Fibroblast of peridontal ligament (primary cell): ENCODE measurements around the gene CRISP2.
"Not testable (repeated sequence)": the region's sequence is repeated elsewhere in the genome, so short reads cannot be mapped to it uniquely, and the experiment has no call there.

Experiments used
- DNase-seq: peaks from one replicate; pipeline ENCODE4 v3.0.0-alpha.2; 2010; ENCODE audit errors: extremely low read depth

CRISP2 gene, protein sequence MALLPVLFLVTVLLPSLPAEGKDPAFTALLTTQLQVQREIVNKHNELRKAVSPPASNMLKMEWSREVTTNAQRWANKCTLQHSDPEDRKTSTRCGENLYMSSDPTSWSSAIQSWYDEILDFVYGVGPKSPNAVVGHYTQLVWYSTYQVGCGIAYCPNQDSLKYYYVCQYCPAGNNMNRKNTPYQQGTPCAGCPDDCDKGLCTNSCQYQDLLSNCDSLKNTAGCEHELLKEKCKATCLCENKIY

DNA sequence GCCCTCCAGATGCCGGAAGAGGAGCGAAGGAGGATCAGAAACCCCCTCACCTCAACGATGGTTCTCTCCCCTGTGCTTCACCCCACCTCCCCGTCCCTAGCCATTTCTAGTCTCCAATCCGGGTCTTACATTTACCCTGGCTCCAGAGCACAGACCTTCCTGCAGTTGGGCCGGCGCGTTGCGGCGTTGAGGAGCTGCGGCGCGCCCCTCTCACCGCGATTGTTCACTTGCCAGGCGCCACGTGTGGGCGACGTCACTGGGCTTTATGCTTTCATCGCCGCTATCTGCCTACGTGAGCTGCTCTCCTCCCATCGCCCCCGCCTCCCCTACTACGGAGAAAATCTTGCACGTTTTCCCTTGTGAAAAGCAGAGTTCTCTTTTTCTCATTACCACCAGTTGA is at the start of gene CRISP2:
TSS of gene CRISP2 (minus strand) at position 198 of the 400 bp plus-strand sequence. CDS start 4,347 bp downstream, outside the sequence.
- DNase-seq = no peak

DNA sequence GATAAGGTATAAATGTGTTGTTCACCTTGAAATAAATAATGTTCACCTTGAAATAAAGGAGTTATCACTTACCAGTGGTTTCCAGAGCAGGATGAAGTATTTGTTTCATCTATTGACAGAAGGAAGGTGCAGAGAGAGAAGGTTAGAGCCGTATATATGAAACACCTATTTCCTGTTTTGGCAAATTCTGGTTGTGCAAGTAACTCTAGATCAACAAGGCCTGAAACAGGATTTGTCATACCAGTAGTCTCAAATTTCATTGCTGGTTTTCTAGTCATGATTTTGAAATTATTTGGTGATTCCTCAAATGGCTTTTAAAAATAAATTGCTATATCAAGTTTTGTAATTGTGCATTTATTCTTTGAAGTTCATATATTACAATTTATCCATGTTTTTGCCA is 30.9 kb upstream of the CRISP2 start, which contains the start of gene CRISP3:
TSS of gene CRISP3 (minus strand) at position 130 of the 400 bp plus-strand sequence. CDS start at position 109, 21 bp downstream.
- no peak for DNase-seq

DNA sequence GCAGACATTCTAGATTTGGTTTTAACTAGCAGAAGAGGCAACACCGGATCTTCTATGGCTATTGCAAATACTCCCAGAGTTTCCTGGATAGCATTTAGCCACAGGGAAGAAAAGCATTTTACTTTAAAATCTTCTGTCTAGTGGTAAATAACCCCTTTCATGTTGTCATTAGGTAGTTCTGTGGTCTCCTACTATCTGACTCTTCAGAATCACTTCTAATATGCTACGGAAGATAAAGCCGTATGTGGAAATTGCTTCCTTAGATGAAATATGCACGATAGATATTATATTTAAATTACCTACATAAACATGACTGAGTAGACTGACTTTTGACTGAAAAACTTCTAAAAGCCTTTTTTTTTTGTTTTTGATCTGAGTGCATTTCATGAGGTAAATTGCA is 30.1 kb upstream of the CRISP2 start:
- DNase-seq = no peak

DNA sequence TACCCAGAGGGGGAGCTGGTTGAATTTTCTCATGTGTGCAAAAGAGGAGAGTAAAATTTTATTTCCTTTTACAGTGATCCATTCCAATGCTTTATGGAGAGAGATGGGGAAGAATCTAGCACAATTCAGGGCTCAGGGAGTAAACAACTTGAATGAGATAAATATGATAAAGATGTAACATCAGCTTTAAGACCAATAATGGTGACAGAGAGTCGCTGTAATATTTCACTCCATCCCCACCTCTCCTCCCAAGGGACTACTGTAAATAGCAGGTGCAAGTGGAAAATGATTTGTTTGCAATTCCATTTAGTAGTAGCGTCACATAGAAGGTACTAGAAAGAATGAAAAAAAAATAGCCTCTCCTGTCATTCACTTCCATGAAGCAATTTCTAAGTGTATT is 26.1 kb upstream of the CRISP2 start:
- no peak for DNase-seq

DNA sequence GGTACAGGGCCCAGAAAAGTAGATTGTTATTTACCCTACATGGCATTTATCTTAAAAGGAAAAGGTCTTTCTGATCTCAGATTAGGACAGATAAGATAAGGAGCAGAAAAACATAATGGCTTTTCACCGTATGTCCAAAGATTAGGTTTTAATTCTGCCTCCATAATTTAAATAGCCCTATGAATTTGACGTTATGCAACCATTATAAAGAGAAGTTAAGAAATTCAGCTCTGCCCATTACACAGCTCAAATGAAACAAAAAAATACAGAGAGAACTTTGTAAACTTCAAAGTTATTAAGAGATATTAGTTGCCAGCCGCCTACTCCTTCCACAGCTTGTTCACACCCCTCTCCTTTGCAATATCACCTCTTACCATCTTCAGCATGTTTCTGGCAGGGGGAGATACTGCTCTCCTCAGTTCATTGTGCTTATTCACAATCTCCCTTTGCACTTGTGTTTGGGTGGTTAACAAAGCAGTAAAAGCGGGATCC is 22.7 kb upstream of the CRISP2 start:
- DNase-seq = no peak

DNA sequence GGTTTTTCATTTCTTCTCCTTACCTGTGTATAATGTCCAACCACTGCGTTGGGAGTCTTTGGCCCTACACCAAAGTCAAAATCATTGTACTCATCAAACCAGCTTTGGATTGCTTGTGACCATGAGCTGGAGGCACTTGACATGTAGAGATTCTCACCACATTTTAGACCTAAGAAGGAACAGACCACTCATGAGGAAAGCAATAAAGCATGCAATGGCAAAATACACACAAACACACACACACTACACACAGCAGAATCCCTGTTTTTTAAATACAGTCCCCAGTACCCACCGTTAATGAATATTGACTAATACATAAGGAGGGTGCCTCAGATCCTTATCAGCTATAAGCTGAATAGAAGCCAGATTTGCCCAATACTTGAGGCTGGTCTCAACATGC is 20.3 kb upstream of the CRISP2 start:
- no peak for DNase-seq

DNA sequence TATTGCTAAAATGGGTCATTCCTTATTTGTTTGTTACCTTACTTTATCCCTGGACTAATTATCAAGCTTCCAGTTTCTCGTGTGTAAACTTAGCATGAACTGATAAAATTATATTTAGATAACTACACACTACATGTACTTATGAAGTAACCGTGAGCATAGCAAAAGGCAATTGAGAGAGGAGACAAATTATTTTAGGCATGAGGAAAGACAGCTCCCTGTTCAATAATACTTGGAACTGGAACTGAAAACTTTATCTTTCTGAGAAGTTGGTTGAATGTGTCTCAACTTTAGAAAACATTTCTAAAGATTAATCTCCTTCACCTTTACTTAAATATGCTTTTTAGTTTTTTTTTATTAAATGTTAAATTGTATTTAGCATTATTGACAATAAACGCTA is 19.4 kb upstream of the CRISP2 start:
- no peak for DNase-seq

DNA sequence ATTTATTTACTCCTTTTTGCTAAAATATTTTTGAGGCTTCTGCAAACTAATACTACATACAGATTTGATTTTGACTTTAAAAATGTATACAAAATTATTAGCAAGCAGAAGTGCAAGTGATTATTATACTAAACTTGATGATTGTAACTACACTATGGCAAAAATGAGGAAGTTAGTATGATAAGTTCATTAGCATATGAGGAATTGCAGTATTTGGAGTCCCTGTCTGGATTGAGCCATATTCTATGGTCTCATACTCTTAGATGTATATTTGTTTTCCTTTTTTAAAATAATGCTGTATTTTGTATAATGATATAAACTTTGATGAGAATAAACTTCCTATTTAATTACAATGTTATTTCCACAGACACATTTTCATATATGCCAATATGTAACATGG is 16.9 kb upstream of the CRISP2 start:
- DNase-seq = no peak

DNA sequence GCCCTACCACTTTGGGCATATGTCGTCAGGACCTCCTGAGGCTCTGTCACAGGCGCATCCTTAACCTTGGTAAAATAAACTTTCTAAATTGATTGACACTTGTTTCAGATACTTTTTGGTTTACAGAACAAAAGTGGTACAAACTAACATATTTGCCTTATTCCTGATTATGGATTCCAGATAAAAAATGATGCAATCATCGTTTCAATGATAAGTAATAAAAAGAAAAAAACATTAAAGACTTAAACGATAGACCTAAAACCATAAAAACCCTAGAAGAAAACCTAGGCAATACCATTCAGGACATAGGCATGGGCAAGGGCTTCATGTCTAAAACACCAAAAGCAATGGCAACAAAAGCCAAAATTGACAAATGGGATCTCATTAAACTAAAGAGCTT is 10.6 kb upstream of the CRISP2 start:
- not testable (repeated sequence) for DNase-seq

DNA sequence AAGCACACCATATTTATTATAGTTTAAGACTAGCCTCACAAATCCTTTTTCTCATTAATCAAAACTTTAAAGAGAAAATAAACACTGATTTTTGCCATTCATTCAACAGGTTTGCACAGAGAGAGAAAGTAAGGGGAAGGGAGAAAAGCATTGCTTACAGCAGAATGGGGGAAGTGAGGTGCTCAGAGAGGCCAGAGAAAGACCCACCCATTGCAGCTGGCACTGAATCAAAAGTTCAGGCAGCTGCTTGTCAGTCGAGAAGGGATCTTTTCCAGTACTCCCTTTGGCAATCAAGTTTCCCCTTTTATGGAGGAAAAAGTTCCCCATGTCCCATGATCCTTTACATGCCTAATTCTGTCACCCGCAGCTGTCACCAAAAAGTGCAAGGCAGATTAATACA is 8.0 kb upstream of the CRISP2 start:
- no peak for DNase-seq

DNA sequence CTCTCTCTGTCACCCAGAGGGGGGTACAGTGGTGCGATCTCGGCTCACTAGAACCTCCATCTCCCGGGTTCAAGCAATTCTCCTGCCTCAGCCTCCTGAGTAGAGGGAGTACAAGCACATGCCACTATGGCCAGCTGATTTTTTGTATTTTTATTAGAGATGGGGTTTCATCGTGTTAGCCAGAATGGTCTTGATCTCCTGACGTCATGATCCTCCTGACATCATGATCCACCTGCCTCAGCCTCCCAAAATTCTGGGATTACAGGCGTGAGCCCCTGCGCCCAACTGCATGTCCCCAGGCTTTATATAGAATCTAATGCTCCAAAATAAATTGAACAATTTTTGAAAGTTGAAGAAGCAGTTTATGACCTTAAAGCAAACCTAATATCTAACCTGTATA is 7.0 kb upstream of the CRISP2 start:
- DNase-seq = no peak

DNA sequence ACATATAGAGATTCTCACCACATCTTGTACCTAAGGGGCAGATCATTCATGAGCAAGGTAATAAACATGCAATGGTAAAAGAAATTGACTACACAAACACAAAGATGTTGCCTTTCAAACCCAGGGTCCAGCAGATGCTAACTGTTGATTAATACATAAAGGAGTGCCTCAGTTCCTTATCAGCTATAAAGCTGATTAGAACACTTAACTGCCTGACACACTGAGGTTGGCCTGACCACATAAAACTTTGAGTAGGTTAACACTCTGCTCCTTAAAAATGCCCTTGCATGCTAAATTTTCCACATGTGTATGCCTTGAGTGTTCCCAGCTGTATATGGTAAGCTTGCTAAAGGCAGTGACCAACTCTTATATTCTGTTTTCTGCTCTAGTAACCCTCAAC is 14.9 kb downstream of the CRISP2 start:
- DNase-seq = no peak

DNA sequence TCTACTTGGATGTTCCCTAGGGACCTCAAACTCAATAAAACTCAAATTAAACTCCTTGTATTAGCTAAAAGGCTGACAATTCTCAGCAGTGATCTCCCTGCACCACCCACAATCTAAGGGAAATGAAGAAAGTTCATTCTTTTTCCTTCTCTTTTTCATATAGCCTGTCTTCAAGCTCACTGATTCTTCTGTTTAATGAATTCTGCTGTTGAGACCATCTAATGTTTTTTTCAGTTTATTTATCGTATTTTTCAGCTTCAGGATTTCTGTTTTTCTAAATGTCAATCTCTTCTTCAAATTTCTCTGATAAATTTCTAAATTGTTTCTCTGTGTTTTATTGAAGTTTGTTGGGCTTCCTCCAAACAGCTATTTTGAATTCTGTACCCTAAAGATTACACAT is 19.8 kb downstream of the CRISP2 start:
- DNase-seq = no peak

DNA sequence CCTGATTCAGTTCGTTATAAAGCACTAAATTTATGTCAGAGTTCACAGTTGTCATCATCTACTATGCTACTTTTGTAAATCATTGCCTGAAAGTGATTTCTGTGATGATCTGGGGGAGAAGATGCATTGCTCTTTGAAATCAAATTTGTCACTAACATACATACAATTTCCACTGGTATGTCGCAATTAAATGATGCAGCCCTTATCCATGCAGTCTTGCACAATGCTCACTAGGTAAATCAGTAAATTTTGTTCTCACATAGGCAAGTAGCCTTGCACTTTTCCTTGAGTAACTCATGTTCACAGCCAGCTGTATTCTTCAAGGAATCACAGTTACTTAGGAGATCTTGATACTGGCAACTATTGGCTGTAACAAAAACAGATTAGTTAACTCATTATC is 20.8 kb downstream of the CRISP2 start:
- DNase-seq = no peak

DNA sequence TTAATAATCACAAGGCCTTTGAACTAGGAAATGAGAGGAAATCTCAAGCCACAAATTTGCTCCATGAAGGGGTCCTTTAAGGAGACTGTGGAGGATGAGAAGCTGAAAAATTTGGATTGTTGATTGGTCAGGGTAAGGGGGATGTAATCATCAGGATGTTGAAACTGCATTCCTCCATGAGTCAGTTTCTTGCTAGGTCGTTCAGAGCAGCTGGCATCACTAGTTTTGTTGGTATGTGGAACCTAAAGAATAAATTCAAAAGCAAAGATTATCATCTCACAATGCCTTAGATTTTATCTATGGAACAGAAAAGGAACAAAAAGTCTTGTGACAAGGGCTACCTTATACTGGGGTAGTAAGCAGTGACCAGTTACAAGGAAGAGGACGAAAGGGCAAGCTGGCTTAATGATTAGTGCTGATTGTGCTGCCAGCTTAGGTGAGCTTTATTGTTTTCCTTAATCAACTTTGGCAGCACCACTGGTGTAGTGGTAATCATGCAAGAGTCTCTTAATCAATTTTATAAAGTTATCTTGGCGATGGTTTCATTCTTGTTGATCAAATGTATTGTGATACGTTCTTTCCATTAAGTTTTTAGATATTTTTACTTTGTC is 36.6 kb downstream of the CRISP2 start:
- DNase-seq = no peak

DNA sequence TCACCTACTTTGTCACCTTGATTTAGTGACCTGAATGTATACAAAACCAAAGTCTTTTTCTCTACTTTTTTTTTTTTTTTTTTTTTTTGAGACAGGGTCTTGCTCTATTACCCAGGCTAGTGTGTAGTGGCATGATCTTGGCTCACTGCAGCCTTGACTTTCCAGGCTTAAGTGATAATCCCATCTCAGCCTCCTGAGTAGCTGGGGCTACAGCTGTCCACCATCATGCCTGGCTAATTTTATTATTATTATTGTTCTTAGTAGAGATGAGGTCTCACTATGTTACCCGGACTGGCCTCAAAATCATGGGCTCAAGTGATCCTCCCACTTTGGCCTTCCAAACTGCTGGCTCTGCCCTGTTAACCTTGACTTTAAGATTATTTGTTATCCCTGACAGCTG is 37.5 kb downstream of the CRISP2 start:
- no peak for DNase-seq

DNA sequence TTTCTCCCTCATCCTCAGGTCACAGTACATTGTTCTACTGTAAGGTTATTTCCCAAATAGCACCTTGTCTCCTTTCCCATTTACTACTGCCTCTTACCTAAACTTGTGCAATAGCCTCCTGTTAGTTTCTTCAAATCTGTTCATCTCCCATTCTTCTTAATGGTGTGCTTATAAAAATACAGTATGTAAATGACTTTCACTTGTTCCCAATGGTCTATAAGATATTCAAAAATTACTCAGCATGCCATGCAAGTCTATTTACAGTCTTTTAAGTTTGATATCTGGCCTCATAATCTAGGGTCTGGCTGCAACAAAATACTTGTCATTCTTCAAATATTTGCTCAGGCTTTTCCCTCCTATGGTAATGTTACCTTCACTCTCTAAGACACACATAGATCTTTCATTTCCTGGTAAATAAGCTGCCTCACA is 45.2 kb downstream of the CRISP2 start:
- DNase-seq = no peak

DNA sequence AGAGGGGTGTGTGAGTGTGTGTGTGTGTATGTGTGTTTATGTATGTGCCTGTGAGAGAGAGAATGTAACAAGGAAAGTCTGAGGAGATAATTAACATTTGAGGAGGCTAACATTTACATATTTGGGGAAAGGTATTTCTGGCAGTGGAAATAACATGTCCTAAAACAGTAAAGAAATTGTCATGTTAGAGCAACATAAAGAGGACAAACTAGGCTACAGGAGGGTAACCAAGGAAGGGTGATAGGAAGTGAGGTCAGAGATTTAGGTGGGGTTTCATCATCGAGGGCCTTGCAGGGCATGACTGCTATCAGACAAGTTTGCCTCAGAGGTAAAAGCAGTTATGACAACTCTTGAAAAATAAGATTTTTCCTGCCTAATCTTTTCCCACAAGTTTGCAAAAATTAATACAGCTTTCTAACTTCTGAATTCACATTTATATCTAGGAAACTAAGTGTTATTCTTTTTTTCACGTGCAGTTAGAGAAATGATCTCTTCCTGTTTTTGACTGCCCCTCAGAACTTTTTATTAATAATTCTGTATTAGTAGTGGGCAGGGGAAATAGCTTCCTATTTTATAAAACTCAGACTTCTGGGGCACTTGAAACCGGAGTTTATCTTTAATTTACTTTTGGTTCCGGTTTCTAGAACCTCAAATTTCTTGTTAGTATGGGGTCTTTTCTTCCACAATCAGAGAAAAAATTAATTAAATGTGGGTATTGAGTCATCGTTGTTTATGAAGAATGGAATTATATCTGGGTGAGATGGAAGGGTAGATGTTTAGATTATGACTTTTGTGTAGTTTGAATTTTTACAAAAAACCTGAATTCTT is 46.2 kb downstream of the CRISP2 start:
- no peak for DNase-seq

DNA sequence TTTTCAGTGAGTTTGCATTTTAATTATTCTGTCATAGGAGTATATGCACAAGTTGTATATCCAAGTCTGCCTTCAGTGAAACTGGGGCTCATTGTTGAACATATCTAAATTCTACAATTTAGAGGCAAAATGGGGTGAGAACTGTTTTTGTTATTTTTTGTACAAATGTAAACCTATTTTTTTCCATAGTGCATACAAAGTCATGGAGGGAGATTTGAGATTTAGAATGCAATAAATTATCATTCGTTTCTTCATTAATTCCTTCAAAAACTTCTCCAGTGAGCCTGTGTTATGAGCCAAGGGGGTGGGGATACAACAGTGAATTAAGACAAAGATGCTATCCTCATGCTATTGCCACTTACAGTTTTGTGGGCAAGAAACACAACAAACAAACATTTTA is 46.9 kb downstream of the CRISP2 start:
- DNase-seq = no peak

DNA sequence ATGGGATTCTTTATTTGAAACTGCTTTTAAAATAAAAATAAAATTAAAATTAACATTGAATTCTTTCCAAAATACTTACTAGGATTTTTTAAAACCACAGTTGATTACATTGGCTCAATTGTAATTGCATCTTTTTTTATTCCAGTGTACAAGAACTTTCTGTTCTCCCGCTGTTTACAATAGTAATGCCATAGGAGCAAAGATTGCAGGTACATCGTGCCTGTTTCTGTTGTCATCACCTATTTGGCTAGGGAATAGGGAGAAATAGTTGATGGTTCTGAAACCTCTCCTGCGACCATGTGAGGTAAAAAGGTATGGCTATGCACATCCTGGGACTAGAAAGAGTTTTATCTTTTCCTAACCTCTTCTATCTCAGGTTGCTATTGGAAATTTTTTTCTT is 48.5 kb downstream of the CRISP2 start:
- DNase-seq = no peak

DNA sequence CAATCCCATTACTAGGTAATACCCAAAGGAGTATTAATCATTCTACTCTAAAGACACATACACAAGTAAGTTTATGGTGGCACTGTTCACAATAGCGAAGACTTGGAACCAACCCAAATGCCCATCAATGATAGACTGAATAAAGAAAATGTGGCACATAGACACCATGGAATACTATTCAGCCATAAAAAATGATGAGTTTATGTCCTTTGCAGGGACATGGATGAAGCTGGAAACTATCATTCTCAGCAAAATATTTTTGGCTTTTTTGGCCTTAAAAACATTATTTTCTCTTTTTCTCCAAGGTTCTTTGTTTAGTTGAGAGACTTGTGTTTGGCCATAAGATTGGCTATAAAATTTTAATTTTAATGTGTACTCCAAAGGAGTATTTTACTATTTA is 49.3 kb downstream of the CRISP2 start:
- DNase-seq = not testable (repeated sequence)

DNA sequence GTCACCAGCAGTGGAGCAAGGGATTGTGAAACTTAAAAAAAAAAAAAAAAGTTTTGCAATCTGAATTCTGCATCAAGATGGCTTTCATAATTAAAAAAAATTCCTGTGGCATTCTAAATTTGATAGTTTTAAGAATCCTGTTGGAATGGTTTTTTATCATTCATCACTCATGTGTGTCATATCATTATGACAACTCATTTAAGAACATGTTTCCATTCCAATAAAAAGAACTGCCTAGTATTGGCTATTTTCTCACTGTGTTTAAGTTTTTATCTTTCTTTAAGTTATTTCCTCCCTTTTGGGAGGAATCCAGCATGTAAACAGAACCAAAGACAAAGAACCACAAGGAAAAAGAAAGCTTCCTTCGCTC is 50.5 kb downstream of the CRISP2 start:
- DNase-seq = no peak
